IPS-18a (cell line): ENCODE measurements around the gene ATP11C.
"Not testable (repeated sequence)": the region's sequence is repeated elsewhere in the genome, so short reads cannot be mapped to it uniquely, and the experiment has no call there.

Experiments used
- H3K27ac ChIP-seq: one replicate; pipeline ENCODE4 v1.5.1; 2013; ENCODE audit warnings: low read length
- H3K27me3 ChIP-seq: one replicate; pipeline ENCODE4 v1.6.1; 2013; ENCODE audit warnings: mild to moderate bottlenecking, low read length; ENCODE audit not compliant: control insufficient read depth, insufficient read depth
- H3K36me3 ChIP-seq: one replicate; pipeline ENCODE4 v1.6.1; 2013; ENCODE audit warnings: low read depth, low read length; ENCODE audit not compliant: control insufficient read depth
- H3K4me1 ChIP-seq: one replicate; pipeline ENCODE4 v1.6.1; 2013; ENCODE audit warnings: low read depth, low read length; ENCODE audit not compliant: control insufficient read depth
- H3K4me3 ChIP-seq: one replicate; pipeline ENCODE4 v1.5.1; 2013; ENCODE audit warnings: low read length
- H3K9ac ChIP-seq: one replicate; pipeline ENCODE4 v1.6.1; 2013; ENCODE audit warnings: mild to moderate bottlenecking, low read length, moderate library complexity
- H3K9me3 ChIP-seq: one replicate; pipeline ENCODE4 v1.6.1; 2013; ENCODE audit warnings: low read depth, low read length; ENCODE audit not compliant: control insufficient read depth

The ATP11C gene

GRCh38 chrX:139889760-139890159 is 43.1 kb downstream of the ATP11C start:
- Histone ChIP-seq H3K27ac (no peak overlapping the region), H3K36me3 (no peaks in the 10 kb centered on the region), H3K4me1 (no peaks in the 10 kb centered on the region), H3K9me3 (peaks cover 5% of the 10 kb centered on the region), H3K4me3 (no peak overlapping the region), H3K27me3 (no peaks in the 10 kb centered on the region), H3K9ac (no peak overlapping the region)

GRCh38 chrX:139883984-139884383 is 48.9 kb downstream of the ATP11C start:
- H3K4me3 ChIP-seq: no peak overlapping the region
- peaks cover 3% of the 10 kb centered on the region for H3K9me3 ChIP-seq
- no peaks in the 10 kb centered on the region for H3K4me1 ChIP-seq
- H3K27me3 ChIP-seq: no peaks in the 10 kb centered on the region
- H3K27ac ChIP-seq: no peak overlapping the region
- H3K36me3 ChIP-seq: no peaks in the 10 kb centered on the region
- H3K9ac ChIP-seq: no peak overlapping the region

GRCh38 chrX:139882299-139882698 is 50.6 kb downstream of the ATP11C start:
- Histone ChIP-seq H3K9me3 (peaks cover 3% of the 10 kb centered on the region), H3K36me3 (no peaks in the 10 kb centered on the region), H3K9ac (no peak overlapping the region), H3K27ac (no peak overlapping the region), H3K27me3 (no peaks in the 10 kb centered on the region), H3K4me3 (no peak overlapping the region), H3K4me1 (no peaks in the 10 kb centered on the region)

GRCh38 chrX:139881572-139881971 is 51.3 kb downstream of the ATP11C start:
- Histone ChIP-seq H3K27ac (no peak overlapping the region), H3K9ac (no peak overlapping the region), H3K9me3 (peaks cover 3% of the 10 kb centered on the region), H3K4me1 (no peaks in the 10 kb centered on the region), H3K4me3 (no peak overlapping the region), H3K36me3 (no peaks in the 10 kb centered on the region), H3K27me3 (no peaks in the 10 kb centered on the region)

GRCh38 chrX:139881130-139881529 is 51.7 kb downstream of the ATP11C start:
- Histone ChIP-seq H3K9ac (no peak overlapping the region), H3K4me3 (no peak overlapping the region)

GRCh38 chrX:139877710-139878414 is 55.0 kb downstream of the ATP11C start:
- H3K4me3 ChIP-seq: no peak overlapping the region
- no peak overlapping the region for H3K9ac ChIP-seq
- H3K27me3 ChIP-seq: no peaks in the 10 kb centered on the region
- H3K4me1 ChIP-seq: no peaks in the 10 kb centered on the region
- peaks cover 3% of the 10 kb centered on the region for H3K9me3 ChIP-seq
- no peaks in the 10 kb centered on the region for H3K36me3 ChIP-seq
- H3K27ac ChIP-seq: no peak overlapping the region

More at GRCh38 chrX:139881130-139881529, 51.7 kb downstream of the ATP11C start:
- Histone ChIP-seq H3K36me3 (no peaks in the 10 kb centered on the region), H3K27ac (no peak overlapping the region), H3K4me1 (no peaks in the 10 kb centered on the region), H3K9me3 (peaks cover 3% of the 10 kb centered on the region), H3K27me3 (no peaks in the 10 kb centered on the region)

- no peaks in the 10 kb centered on the region for H3K9me3 ChIP-seq
- H3K36me3 ChIP-seq: no peaks in the 10 kb centered on the region
- no peak overlapping the region for H3K9ac ChIP-seq
- no peaks in the 10 kb centered on the region for H3K4me1 ChIP-seq
- H3K4me3 ChIP-seq: no peak overlapping the region
- H3K27ac ChIP-seq: no peak overlapping the region
- H3K27me3 ChIP-seq: no peaks in the 10 kb centered on the region
These were observed 57.0 kb downstream of the ATP11C start for GRCh38 chrX:139875841-139876240.

GRCh38 chrX:139869796-139870195 is 63.1 kb downstream of the ATP11C start:
- Histone ChIP-seq H3K27ac (no peak overlapping the region), H3K27me3 (no peaks in the 10 kb centered on the region), H3K4me1 (no peaks in the 10 kb centered on the region), H3K9ac (no peak overlapping the region), H3K36me3 (no peaks in the 10 kb centered on the region), H3K4me3 (no peak overlapping the region), H3K9me3 (peaks cover 10% of the 10 kb centered on the region)

GRCh38 chrX:139864640-139865039 is 68.2 kb downstream of the ATP11C start:
- H3K4me3 ChIP-seq: no peak overlapping the region
- H3K4me1 ChIP-seq: no peaks in the 10 kb centered on the region
- H3K9ac ChIP-seq: no peak overlapping the region
- H3K27ac ChIP-seq: no peak overlapping the region
- H3K9me3 ChIP-seq: peaks cover 10% of the 10 kb centered on the region
- no peaks in the 10 kb centered on the region for H3K27me3 ChIP-seq
- H3K36me3 ChIP-seq: no peaks in the 10 kb centered on the region

- Histone ChIP-seq H3K9ac (no peak overlapping the region), H3K4me1 (no peaks in the 10 kb centered on the region), H3K27me3 (no peaks in the 10 kb centered on the region), H3K4me3 (no peak overlapping the region), H3K36me3 (no peaks in the 10 kb centered on the region), H3K9me3 (peaks cover 9% of the 10 kb centered on the region), H3K27ac (no peak overlapping the region)
These were observed 70.6 kb downstream of the ATP11C start for GRCh38 chrX:139862208-139862607.

GRCh38 chrX:139856826-139857225 is 76.0 kb downstream of the ATP11C start:
- not testable (repeated sequence) for H3K27me3 ChIP-seq

GRCh38 chrX:139851730-139852129 is 81.1 kb downstream of the ATP11C start:
- Histone ChIP-seq H3K36me3 (no peaks in the 10 kb centered on the region), H3K27ac (no peak overlapping the region), H3K4me3 (no peak overlapping the region), H3K9ac (no peak overlapping the region), H3K27me3 (no peaks in the 10 kb centered on the region), H3K4me1 (peaks cover 4% of the 10 kb centered on the region), H3K9me3 (peaks cover 5% of the 10 kb centered on the region)

More at GRCh38 chrX:139856826-139857225, 76.0 kb downstream of the ATP11C start:
- H3K4me1 ChIP-seq, H3K9ac ChIP-seq, H3K4me3 ChIP-seq, H3K27ac ChIP-seq, H3K36me3 ChIP-seq: not testable (repeated sequence)
- peaks cover 14% of the 10 kb centered on the region for H3K9me3 ChIP-seq
